ENCODE data around the gene APOL4. TPM values are rescaled to one million over a fixed set of nuclear protein-coding genes. Genes with fewer than 3 reads are reported as not detected.

The APOL4 gene
- total RNA-seq, 1 donor, result not detected

DNA sequence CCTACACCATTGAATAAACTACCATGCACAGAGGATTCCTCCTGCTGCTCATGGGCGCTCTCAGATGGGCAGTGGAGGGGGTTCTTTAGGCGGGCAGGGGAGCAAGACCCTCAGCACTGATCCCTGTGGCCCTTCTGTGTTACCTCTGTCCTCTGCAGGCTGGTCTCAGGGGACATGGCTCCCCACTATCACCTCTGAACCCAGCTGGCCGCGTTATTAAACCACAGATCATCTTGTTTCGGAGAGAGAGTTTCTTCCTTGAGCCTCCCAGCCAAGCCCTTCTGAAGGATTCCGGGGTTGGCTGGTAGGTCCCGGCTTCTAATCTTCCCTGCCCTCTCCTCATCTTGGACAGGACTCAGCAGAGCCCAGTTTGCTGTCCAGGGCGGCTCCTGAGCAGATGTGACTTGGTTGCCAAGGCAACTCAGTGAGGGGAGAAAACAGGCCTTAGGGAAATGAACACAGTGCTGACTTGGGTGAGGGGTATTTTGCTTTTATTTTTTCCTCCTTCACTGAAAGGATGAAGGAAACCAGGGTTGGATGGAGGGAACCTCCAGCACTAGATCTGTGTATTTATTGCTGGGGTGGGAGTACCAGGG is 54.3 kb downstream of the APOL4 start:
- TF ChIP-seq CTCF (IDR thresholded peaks at IDR 0.05; ENCODE audit: insufficient read depth, low read depth, low read length), result no peak
- no peak overlapping the region for H3K4me3 ChIP-seq (ENCODE audit: low read depth, low read length)

GRCh38 chr22:36145881-36146280 is 55.7 kb downstream of the APOL4 start:
- TF ChIP-seq CTCF (IDR thresholded peaks at IDR 0.05; ENCODE audit: insufficient read depth, low read depth, low read length), result no peak
- H3K4me3 ChIP-seq (ENCODE audit: low read depth, low read length), result no peak overlapping the region
- no peak for DNase-seq (ENCODE audit: low read depth)

More for the DNA sequence above, 54.3 kb downstream of the APOL4 start:
- no peak for DNase-seq (ENCODE audit: low read depth)

DNA sequence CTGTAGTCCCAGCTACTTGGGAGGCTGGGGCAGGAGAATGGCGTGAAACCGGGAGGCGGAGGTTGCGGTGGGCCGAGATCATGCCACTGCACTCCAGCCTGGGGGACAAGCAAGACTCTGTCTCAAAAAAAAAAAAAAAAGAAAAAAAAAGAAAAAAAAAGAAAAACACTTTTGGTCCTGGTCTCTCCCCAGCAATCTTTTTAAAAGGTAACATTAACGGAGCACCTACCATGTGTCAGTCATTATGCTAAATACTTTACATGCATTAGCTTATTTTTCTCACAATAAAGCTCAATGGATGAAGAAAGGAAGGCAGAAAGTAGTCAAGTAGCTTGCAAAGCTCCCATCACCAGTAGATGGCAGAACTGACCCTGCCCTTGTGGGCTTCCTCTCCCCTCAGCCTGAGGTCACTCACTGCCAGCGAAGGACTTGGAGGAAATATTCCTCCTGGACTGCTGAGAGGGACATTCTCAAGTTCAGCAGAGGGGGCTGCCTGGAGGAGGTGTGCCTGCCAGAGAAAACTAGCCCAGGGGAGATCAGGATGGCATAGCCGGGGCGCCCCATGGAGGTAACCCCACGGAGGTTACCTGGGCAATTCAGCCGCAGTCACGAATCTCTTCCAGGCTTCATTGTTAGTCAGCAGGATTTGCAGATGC is 56.6 kb downstream of the APOL4 start:
- DNase-seq (ENCODE audit: low read depth), result peak; percentile 74
- TF ChIP-seq CTCF (IDR thresholded peaks at IDR 0.05; ENCODE audit: insufficient read depth, low read depth, low read length), result peak; percentile 85
- no peak overlapping the region for H3K4me3 ChIP-seq (ENCODE audit: low read depth, low read length)

- DNase-seq (ENCODE audit: low read depth), result no peak
- H3K4me3 ChIP-seq (ENCODE audit: low read depth, low read length), result no peak overlapping the region
- TF ChIP-seq CTCF (IDR thresholded peaks at IDR 0.05; ENCODE audit: insufficient read depth, low read depth, low read length), result no peak
Measured at GRCh38 chr22:36143956-36144355, 57.7 kb downstream of the APOL4 start.

GRCh38 chr22:36143066-36143815 is 58.4 kb downstream of the APOL4 start:
- no peak for TF ChIP-seq CTCF (IDR thresholded peaks at IDR 0.05; ENCODE audit: insufficient read depth, low read depth, low read length)
- no peak overlapping the region for H3K4me3 ChIP-seq (ENCODE audit: low read depth, low read length)
- DNase-seq (ENCODE audit: low read depth), result no peak

- no peak for DNase-seq (ENCODE audit: low read depth)
- TF ChIP-seq CTCF (IDR thresholded peaks at IDR 0.05; ENCODE audit: insufficient read depth, low read depth, low read length), result no peak
- no peak overlapping the region for H3K4me3 ChIP-seq (ENCODE audit: low read depth, low read length)
Measured at GRCh38 chr22:36141481-36141880, 60.1 kb downstream of the APOL4 start.

Other genes starting within 250 kb of the APOL4 start
- gene RBFOX2, start 173.0 kb downstream of the APOL4 start, total RNA-seq, result 160 and 174 TPM in 2 replicates
- 9.7 and 10.4 TPM in 2 replicates for gene APOL3, start 41.1 kb downstream of the APOL4 start, total RNA-seq
- gene APOL2, start 37.7 kb upstream of the APOL4 start, total RNA-seq, result 42.5 and 78.2 TPM in 2 replicates
- 12.9 and 21.6 TPM in 2 replicates for gene APOL1, start 51.3 kb upstream of the APOL4 start, total RNA-seq
- gene MYH9, start 186.2 kb upstream of the APOL4 start, total RNA-seq, result 1,420 and 1,714 TPM in 2 replicates